ENCODE measurements around the gene TOMM5.

- TF ChIP-seq CTCF (IDR thresholded peaks at IDR 0.05) (no peak), EP300 (IDR thresholded peaks at IDR 0.05; ENCODE audit: low read depth) (no peak), POLR2A (IDR thresholded peaks at IDR 0.05) (no peak), POLR2AphosphoS5 (IDR thresholded peaks at IDR 0.05) (no peak)
Measured at GRCh38 chr9:37551888-37552287, 40.5 kb downstream of the TOMM5 start.
